Gastroesophageal sphincter (tissue), 4 donors: ENCODE results near the gene EPM2A. TPM values are rescaled to one million over a fixed set of nuclear protein-coding genes. Genes with fewer than 3 reads are reported as not detected.

ENCODE experiments used
- ATAC-seq: fragments of 150-250 bp; one replicate; pipeline ENCODE4 v1.9.1; 2016; ENCODE audit warnings: mild to moderate bottlenecking, moderate library complexity
- H3K27ac ChIP-seq, 4 donors: fragments of 200-600 bp; sonication (generic) in 3 of 4; 1 replicate in 3 of 4; 2 replicates in 1 of 4; pipeline ENCODE4 v1.5.1; 2016 to 2019
- H3K27me3 ChIP-seq: fragments of 200-600 bp; sonication (generic); one replicate; pipeline ENCODE4 v1.5.1; 2019
- H3K36me3 ChIP-seq, 2 donors: fragments of 200-600 bp; sonication (generic); one replicate each; pipeline ENCODE4 v1.5.1; 2019; ENCODE audit warnings: control low read depth in 1 of 2
- H3K4me1 ChIP-seq, 3 donors: fragments of 200-600 bp; sonication (generic); 1 replicate in 2 of 3; 2 replicates in 1 of 3; pipeline ENCODE4 v1.5.1; 2016 to 2019; ENCODE audit warnings: control low read depth in 2 of 3
- H3K4me3 ChIP-seq, 2 donors: fragments of 200-600 bp; sonication (generic); one replicate each; pipeline ENCODE4 v1.5.1; 2019; ENCODE audit warnings: mild to moderate bottlenecking in 1 of 2, moderate library complexity in 1 of 2
- H3K9me3 ChIP-seq, 3 donors: fragments of 200-600 bp; sonication (generic); one replicate each; pipeline ENCODE4 v1.5.1; 2017 to 2019; ENCODE audit warnings: control low read depth in 2 of 3
- CTCF ChIP-seq, 4 experiments: fragments of 200-600 bp in 2 of 4; fragments of 450-650 bp in 2 of 4; sonication (generic) in 1 of 4; IDR thresholded peaks; one replicate each; pipeline ENCODE4 v1.5.1; 2017 to 2019; ENCODE audit warnings: antibody characterized with exemption in 4 of 4, mild to moderate bottlenecking in 2 of 4, moderate library complexity in 2 of 4
- EP300 ChIP-seq: sonication (generic); formaldehyde crosslinking; IDR thresholded peaks from one replicate; pipeline ENCODE4 v1.6.1; 2017; ENCODE audit warnings: antibody characterized with exemption, mild to moderate bottlenecking
- POLR2A ChIP-seq, 2 donors: fragments of 450-650 bp; IDR thresholded peaks; one replicate each; pipeline ENCODE4 v1.6.1; 2017; ENCODE audit warnings: antibody characterized with exemption in 2 of 2, mild to moderate bottlenecking in 2 of 2, moderate library complexity in 1 of 2
- POLR2AphosphoS5 ChIP-seq: sonication (generic); formaldehyde crosslinking; IDR thresholded peaks from one replicate; pipeline ENCODE4 v1.6.1; 2017; ENCODE audit warnings: antibody characterized with exemption
- WGBS, 2 donors: methylation state at CpG; one replicate each; pipeline ENCODE4 v1.1.5; 2018; ENCODE audit warnings: low coverage in 1 of 2; 5-methylcytosine and 5-hydroxymethylcytosine counted together
- total RNA-seq, 4 donors: library from RNA; depleted of rRNA; stranded (reverse); fragments of >200 nt; gene quantifications; one replicate each; pipeline ENCODE4 v1.1.0, GENCODE V29; 2016

The EPM2A gene
- total RNA-seq, 4 donors from 2014 or later: 53.7 to 83.7 (median 77.1) TPM

- Histone ChIP-seq H3K4me1 (no peaks in the 10 kb centered on the region), H3K27ac (no peak overlapping the region), H3K9me3 (no peaks in the 10 kb centered on the region), H3K36me3 (peaks cover 0 to 57% of the 10 kb centered on the region in 2 donors), H3K4me3 (no peak overlapping the region), H3K27me3 (no peaks in the 10 kb centered on the region)
- TF ChIP-seq POLR2A (IDR thresholded peaks at IDR 0.05): no peak
- no peak for TF ChIP-seq POLR2AphosphoS5
- TF ChIP-seq EP300: no peak
- no peak for TF ChIP-seq CTCF (IDR thresholded peaks at IDR 0.05)
- ATAC-seq: no peak
- 80 to 100% methylated on average over 1 to 3 of the region's 17 CpGs for WGBS, 2 donors
Measured at GRCh38 chr6:145627451-145627850, 107.9 kb downstream of the EPM2A start.

GRCh38 chr6:145626857-145627256 is 108.5 kb downstream of the EPM2A start:
- Histone ChIP-seq H3K36me3 (peaks cover 0 to 57% of the 10 kb centered on the region in 2 donors), H3K4me1 (no peaks in the 10 kb centered on the region), H3K27ac (no peak overlapping the region), H3K9me3 (no peaks in the 10 kb centered on the region), H3K4me3 (no peak overlapping the region), H3K27me3 (no peaks in the 10 kb centered on the region)
- no peak for ATAC-seq
- WGBS, 2 donors: 59 to 70% methylated on average over 4 to 7 of the region's 7 CpGs
- TF ChIP-seq CTCF (IDR thresholded peaks at IDR 0.05): no peak

GRCh38 chr6:145623231-145623630 is 112.1 kb downstream of the EPM2A start:
- Histone ChIP-seq H3K27me3 (no peaks in the 10 kb centered on the region), H3K4me3 (no peak overlapping the region), H3K9me3 (no peaks in the 10 kb centered on the region), H3K4me1 (no peaks in the 10 kb centered on the region), H3K27ac (no peak overlapping the region), H3K36me3 (peaks cover 0 to 40% of the 10 kb centered on the region in 2 donors)
- no peak for ATAC-seq
- whole genome bisulfite sequencing, 2 donors: 100% methylated on average over 1 of the region's 1 CpG
- TF ChIP-seq EP300 (no peak), CTCF (IDR thresholded peaks at IDR 0.05) (no peak), POLR2AphosphoS5 (no peak), POLR2A (IDR thresholded peaks at IDR 0.05) (no peak)

- TF ChIP-seq POLR2AphosphoS5 (no peak), CTCF (IDR thresholded peaks at IDR 0.05) (no peak), POLR2A (IDR thresholded peaks at IDR 0.05) (no peak), EP300 (no peak)
- 73 to 88% methylated on average over 1 of the region's 1 CpG for WGBS, 2 donors
- Histone ChIP-seq H3K4me1 (no peaks in the 10 kb centered on the region), H3K9me3 (no peaks in the 10 kb centered on the region), H3K27ac (no peak overlapping the region), H3K36me3 (peaks cover 0 to 27% of the 10 kb centered on the region in 2 donors), H3K4me3 (no peak overlapping the region), H3K27me3 (no peaks in the 10 kb centered on the region)
- ATAC-seq: no peak
Measured at GRCh38 chr6:145621776-145622175, 113.5 kb downstream of the EPM2A start.

GRCh38 chr6:145620088-145620487 is 115.2 kb downstream of the EPM2A start:
- Histone ChIP-seq H3K36me3 (peaks cover 0 to 14% of the 10 kb centered on the region in 2 donors), H3K27ac (no peak overlapping the region), H3K27me3 (no peaks in the 10 kb centered on the region), H3K9me3 (no peaks in the 10 kb centered on the region), H3K4me3 (no peak overlapping the region), H3K4me1 (no peaks in the 10 kb centered on the region)
- ATAC-seq: no peak
- WGBS, 2 donors: 80 to 84% methylated on average over 1 to 3 of the region's 7 CpGs
- TF ChIP-seq CTCF (IDR thresholded peaks at IDR 0.05) (no peak), POLR2A (IDR thresholded peaks at IDR 0.05) (no peak), EP300 (no peak), POLR2AphosphoS5 (no peak)
